Head of caudate nucleus (tissue), 42 donors: ENCODE results near the gene MRPL55.

Source experiments
- DNase-seq, 42 donors: peaks; one replicate each; pipeline versions ENCODE4 v3.0.0 to v3.0.0-alpha.2; 2020 to 2021; ENCODE audit warnings: mixed read lengths in 7 of 42
- intact Hi-C: fragments of 100-400 bp; cut with DNase I; formaldehyde crosslinking; loops from one replicate; pipeline ENCODE4 v1.15.0; 2022

MRPL55 gene

DNA sequence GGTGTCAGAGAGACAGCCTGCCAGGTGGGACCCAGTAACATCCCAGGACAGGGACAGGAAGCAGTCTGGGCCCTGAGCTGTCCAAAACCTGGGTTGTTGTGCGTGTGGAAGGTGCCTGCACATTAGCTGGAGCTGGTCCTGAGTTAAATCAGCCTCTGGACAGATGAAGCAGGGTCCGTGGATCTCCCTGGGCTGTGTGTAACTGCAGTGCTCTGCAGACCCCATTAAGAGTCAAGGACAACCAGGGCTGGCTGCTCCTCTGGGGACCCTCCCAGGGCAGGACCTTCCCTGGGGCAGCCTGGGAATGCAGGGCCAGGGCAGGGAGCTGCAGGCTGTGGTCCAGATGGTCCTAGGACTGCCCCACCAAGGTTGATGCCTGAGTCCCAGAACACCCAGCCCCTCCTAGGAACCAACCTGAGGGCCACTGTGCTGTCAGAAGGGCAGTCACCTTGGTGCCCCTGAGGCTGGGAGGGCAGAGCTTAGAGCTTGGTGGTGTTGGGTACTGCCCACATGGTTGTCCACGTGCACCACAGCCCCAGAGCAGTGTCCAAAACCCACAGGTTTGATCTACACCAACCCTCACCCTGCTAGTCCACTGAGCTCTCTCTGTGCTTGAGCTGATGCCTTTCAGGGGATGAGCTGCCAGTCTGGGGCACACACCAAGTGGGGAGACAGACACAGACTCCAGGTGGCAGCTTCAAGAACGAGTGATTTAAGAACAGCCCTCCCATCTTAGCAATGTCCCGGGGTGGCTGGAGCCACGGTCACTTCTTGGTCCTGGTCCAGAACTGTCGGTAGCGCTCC lies 2.9 kb downstream of the MRPL55 start:
- DNase-seq = peak in 1 of 42 donors; percentile 3
- intact Hi-C loops = no loop called here

DNA sequence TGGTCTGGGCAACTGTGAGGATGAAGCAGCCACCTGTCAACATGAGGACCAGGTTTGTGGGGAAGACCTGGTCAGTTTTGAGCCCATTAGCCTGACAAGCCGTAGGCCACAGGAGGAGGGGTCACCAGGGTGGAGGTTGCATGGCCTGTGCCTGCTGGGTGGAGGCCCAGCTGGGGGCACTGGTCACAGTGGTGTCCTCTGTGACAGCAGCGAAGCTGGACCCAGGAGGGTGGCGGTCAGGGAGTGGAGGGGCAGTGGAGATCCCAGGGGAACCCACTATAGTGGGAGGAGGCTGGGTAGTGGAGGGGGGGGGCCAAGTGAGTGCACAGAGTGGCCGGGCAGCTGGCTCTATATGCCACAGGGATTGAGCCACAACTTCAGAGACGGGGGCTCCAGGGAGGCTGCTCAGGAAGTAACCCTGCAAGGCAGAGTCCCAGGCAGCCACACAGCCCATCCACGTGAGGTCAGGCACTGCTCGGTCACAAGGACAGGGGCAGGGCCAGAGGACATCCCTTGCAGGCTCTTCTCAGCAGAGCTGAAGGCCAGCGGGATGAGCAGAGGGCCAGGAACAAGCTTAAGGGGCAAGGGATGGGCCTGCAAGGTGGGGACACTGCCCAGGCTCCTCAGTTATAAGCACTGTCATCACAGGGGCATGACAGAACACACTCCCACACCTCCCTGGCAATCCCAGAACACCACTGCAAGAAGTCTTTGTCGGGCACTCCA lies 3.7 kb downstream of the MRPL55 start:
- intact Hi-C loops = no loop called here
- peak in 1 of 42 donors; percentile 3 for DNase-seq

DNA sequence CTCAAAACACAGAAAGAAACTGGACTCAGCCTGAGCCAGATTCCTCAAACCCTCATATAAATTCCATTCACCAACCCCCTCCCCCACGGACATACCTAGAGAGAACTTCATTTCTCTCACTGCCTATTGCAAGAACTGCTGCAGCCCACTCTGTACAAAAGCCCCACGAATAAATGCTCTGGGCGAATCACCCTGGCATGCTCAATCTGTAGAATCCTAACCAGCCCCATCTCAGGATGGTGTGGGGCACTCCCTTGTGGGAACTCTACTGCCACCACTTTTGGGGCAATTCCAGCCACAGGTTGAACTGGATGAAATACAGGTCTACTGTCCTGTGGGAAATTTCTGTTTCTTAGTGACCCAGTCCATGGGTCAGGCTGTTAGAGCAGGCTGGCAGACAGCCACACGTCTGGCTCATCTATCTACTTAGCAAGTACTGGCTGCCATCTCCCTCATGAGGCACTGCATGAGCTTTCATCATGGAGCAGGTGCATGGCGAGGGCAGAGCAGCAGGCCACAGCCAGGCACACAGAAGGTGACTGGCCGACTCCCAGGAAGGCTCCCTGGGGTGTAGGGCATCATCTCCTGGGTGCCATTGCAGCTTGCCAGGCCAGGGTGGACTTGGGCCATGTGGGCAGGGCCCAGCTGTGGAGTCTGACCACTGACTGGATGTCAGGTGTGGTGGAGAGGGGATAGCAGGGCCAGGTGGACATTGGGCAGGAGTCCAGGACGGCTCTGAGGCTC lies 4.4 kb downstream of the MRPL55 start:
- peak in 1 of 42 donors; percentile 10 for DNase-seq
- intact Hi-C loops = no loop called here

DNA sequence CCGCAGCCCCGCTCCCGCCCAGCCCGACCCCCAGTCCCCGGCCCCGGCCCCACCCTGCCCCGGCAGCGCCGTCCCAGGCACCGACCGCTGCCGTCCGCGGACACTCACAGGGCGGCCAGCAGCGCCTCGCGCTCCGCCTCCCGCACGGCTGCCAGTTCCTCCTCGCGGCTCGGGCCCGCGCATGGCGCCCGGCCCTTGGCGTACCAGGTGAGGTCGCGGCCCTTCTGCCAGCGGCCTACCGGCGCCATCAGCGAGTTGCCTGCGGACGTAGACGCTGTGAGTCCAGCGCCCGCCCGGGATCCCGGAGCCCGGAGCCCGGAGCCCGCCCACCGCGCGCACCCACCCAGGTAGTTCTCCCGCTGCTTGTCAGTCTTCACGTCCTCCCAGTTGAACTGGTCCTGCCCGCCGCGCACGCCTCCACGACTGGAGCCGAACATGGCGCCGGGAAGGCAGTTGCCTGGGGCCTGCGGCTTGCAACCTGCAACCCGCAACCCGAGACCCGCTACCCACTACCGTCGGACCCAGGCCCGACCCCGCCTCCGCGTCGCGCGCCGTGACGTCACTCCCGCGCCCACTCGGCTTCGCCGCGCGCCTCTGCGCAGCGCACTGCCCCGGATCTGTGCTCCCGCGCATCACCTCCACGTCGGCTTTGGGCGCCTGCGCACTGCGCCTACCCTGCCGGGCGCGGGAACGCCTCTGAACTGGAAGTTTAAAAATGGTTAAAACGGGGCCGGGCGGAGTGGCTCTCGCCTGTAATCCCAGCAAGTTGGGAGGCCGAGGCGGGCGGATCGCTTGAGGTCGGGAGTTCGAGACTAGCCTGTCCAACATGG lies 6.1 kb downstream of the MRPL55 start, which contains the start of gene C1orf35:
Gene C1orf35, minus strand, starts transcription at position 535 of the 830 bp plus-strand sequence. Its CDS starts 98 bp downstream, at position 437.
- peak; percentile 77 to 96 (median 90) for DNase-seq
- intact Hi-C loops = loop anchor here (2.0 kb wide), 1 partner anchor 18 kb away; no protein-coding TSS in a partner anchor

DNA sequence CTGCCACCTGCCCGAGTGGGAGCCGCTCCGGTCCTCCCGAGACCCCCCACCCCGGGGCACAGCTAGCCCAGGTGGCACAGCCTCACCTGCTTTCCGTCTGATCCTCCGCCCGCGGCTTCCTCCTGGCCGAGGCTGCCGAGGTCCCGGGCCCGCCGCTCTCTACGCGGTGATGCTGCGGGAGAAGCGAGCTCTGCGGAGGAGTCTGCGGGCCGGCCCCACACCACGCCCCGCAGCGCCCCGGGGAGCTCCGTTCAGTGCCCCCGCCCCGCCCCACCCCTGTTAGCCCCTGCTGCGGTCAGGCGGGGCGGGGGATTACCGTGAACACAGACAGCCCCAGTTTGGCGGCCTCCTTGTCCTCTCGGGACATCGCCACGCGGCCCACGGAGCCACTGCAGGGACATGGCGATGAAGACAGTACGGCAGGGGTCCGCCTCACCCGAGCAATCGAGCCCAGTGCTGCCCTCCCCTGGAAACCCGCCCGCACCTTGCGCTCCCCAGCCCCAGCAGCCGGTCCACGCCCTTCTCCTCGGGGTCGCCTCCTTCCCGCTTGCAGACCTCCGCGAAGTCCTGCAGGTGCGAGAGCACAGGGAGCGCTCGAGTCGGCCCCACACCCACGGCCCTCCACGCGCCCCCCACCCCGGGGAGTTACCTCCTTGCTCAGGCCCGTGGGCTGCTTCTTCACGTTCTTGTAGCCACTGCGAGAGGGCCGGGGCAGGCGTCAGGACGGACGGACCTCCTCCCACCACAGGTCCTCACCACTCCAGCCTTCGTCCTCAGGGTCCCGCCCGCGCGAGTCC lies 6.9 kb downstream of the MRPL55 start:
- intact Hi-C loops = loop anchor here (2.0 kb wide), 1 partner anchor 17 kb away; no protein-coding TSS in a partner anchor
- DNase-seq = peak in 9 of 42 donors; percentile 6 to 65 (median 37)

DNA sequence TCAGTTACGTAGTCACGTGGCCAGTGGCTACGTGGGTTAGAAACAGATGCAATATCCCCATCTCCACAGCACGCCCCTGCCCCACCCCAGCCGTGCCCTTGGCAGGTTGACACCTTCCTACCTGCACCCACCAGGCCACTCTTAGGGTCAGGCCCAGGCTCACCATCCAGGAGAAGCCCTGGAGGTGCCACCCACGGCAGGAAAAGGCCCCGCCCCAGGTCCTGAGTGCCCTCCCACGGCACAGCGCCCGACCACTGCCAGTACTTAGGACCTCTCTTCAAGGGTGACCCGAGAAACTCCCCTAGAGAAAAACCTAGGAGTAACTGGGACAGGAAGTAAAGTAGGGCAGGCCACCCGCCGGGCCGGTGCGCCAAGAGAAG lies 7.5 kb downstream of the MRPL55 start:
- intact Hi-C loops = no loop called here

DNA sequence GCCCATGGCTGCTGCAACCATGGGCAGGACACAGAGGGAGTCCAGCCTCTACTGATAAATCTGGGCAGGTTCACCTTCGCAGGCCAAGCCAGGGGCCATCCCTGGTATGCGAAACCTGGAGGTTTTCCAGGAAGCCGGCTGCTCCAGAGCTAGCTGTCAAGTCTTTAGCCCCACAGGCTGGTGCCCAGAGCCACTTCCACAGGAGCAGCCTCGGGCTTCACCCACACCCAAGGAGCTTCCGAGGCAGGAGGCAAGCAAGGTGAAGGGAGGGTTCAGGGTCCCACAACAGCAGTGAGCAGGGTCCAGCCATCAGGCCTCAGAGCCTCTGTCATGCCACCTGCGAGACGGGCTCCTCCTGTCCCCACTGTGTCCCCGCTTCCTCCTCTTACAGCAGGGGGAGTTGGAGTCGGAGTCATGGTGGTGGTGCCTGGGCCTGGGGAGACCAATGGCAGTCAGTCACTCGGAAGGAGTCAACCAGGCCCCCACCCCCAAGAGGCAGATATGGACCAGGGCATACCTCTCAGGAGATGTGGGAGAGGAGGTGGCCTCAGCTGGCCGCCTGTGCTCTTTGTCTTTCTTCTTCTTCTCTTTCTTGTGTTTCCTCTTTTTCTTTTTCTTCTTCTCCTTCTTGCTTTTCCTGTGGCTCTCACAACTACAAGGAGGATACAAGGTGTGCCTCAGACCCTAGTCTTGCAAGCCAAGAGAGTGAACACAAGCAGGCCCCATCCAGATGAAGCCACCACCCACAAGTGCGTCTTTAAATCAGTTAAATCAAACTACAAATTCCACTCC lies 8.1 kb downstream of the MRPL55 start:
- peak in 4 of 42 donors; percentile 1 to 44 (median 10) for DNase-seq
- intact Hi-C loops = no loop called here

More for the DNA sequence above, 7.5 kb downstream of the MRPL55 start:
- peak in 2 of 42 donors; percentile 2 to 14 for DNase-seq

DNA sequence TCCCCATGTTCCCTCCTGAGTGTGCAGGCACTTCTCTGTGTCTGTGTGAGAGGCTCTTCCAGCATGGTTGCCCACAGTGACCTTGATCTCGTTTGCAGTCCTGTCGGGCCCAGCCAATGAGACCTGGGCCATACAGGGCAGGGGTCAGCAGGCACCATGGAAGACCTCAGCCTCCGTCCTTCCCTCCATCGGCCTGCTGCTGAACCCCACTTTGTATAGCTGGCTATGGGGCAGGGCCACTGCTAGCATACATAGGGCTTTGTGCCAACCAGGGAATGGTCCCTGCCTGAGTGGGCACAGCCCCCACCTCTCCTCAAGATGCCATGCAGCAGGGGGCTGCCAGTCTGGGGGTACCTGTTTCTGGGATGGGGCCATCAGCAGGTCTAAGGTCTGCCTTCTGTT lies 9.8 kb downstream of the MRPL55 start:
- DNase-seq = peak in 1 of 42 donors; percentile 38
- intact Hi-C loops = no loop called here

DNA sequence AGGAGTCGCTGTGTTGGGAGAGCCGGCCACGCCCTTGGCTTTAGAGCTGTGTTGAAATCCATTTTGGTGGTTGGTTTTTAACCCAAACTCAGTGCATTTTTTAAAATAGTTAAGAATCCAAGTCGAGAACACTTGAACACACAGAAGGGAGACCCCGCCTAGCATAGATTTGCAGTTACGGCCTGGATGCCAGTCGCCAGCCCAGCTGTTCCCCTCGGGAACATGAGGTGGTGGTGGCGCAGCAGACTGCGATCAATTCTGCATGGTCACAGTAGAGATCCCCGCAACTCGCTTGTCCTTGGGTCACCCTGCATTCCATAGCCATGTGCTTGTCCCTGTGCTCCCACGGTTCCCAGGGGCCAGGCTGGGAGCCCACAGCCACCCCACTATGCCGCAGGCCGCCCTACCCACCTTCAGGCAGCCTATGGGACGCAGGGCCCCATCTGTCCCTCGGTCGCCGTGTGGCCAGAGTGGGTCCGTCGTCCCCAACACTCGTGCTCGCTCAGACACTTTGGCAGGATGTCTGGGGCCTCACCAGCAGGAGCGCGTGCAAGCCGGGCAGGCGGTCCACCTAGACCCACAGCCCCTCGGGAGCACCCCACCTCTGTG lies 10.7 kb downstream of the MRPL55 start:
- intact Hi-C loops = no loop called here
- DNase-seq = peak in 6 of 42 donors; percentile 9 to 40 (median 12)

DNA sequence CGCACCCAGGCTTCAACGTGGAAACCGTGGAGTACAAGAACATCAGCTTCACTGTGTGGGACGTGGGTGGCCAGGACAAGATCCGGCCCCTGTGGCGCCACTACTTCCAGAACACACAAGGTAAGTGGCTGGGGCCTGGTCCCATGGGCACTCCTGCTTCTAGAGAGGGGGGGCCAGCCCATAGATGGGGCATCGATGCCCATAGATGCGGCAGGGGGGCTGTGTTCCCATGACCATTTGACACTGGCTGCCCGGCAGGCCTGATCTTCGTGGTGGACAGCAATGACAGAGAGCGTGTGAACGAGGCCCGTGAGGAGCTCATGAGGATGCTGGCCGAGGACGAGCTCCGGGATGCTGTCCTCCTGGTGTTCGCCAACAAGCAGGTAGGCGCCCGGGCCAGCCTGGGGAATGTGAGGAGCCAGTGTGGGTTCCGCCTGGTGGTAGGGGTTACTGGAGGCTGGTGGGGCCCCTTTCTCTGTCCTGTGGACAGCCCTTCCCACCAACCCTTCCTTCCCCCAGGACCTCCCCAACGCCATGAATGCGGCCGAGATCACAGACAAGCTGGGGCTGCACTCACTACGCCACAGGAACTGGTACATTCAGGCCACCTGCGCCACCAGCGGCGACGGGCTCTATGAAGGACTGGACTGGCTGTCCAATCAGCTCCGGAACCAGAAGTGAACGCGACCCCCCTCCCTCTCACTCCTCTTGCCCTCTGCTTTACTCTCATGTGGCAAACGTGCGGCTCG lies 11.6 kb downstream of the MRPL55 start:
- intact Hi-C loops = no loop called here
- DNase-seq = peak in 10 of 42 donors; percentile 3 to 42 (median 14)

DNA sequence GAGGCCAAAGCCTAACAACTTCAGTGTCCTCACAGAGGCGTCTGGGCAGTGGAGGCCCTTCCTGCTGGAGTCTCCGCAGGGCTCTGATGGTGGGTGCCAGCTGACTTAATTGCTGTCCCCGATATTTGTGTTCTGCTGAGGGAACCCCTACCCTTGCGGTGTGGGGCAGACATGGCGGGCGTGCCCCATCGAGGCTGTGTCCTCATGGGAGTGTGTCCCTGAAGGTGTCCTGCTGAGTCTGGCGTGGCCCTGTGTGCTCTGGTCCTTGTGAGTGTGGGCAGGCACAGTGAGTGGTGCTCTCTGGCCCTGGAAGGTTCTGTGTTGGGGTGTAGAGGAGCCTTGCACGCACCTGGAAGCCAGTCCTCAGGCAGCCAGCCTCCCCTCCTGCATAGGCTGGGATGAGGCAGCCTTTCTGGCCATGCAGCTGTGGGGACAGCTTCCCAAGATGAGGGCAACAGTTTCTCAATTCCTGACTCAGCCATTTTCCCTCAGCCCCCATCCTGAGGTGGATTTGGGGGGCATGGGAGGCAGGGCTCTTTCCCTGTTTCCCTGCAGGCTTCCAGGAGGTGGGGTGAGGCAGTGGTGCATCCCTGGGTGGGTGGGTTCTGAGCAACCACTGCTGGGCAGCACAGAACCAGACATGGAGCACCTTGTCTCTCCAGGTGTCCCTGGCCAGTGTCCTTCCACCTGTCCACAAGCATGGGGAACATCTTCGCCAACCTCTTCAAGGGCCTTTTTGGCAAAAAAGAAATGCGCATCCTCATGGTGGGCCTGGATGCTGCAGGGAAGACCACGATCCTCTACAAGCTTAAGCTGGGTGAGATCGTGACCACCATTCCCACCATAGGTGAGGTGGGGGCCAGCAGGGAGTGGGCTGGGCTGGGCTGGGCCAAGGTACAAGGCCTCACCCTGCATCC lies 12.4 kb downstream of the MRPL55 start:
- intact Hi-C loops = no loop called here
- DNase-seq = peak in 10 of 42 donors; percentile 2 to 39 (median 10)

DNA sequence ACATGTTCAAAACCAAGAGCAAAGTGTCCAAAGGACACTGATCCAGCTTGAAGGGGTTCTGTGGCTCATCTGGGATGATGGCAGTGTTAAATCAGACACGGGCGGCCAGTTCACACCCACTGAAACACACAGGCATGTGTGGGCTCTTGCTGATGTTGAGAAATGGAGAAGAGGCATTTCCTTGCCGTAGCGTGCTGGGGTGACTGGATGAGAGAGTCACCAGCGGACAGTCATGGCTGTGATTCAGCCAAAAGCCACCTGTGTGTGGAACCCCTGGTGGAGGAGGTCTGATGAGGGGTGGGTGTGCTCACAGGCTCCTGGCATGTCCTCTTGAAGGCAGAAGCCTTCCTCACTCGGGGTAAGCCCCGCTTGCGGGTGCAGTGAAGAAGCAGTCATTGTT lies 13.2 kb downstream of the MRPL55 start:
- intact Hi-C loops = no loop called here
- peak in 7 of 42 donors; percentile 0 to 27 (median 2) for DNase-seq

DNA sequence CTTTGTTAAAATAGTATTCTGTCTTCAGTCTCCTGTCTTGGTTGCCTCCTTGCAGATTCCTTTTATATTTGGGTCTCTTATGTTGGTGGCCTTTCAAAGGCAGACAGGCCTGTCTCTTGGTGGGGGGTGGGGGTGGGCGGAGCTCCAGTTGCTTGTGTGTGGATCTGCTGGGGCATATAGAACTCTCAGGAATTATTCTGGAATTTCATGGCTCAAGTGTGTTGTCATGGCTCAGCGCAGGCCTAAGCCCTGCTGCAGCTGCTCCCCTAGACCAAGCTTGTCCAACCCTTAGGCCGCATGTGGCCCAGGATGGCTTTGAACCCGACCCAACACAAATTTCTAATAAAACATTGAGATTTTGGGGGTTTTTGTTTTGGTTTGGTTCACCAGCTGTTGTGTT lies 13.9 kb downstream of the MRPL55 start:
- peak in 2 of 42 donors; percentile 1 to 6 for DNase-seq
- intact Hi-C loops = no loop called here

DNA sequence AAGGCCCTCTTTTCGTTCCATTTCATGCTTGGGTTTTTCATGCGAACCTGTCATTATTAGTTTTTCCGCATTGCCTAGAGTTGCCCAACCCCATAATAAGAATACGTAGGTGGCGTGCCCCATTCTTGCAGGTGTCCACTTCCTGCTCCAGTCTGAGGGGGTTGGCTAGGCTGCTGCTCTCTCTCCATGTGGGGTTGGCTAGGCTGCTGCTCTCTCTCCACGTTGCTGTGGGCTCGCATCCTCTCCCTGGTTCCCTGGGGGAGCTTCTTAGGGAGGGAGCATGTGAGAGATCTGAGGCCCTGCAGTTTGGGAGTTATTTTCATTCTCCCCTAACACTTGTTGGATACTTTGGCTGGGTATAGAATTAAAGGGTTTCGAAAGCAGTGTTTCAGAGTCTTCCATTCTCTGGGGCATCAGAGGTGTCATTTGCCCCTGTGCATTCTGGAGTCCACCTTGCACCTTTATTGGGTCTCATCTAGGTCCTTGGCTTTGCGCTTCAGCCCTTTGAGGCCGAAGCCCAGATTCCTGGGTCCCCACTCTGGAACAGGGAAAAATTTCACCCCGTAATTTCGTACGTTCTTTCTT lies 14.6 kb downstream of the MRPL55 start:
- intact Hi-C loops = no loop called here
- DNase-seq = peak in 1 of 42 donors; percentile 3
